Brain microvascular endothelial cell (primary cell): ENCODE measurements around the gene MLLT3.
A peak's percentile ranks its signal among the peaks of the same experiment; 100 is the strongest.

ENCODE experiments used
- DNase-seq: peaks from one replicate; pipeline ENCODE4 v3.0.0-alpha.2; 2020
- H3K27ac ChIP-seq: fragments of 250-450 bp; sonication (Bioruptor Pico); 2 replicates; pipeline ENCODE4 v1.5.1; 2020; ENCODE audit warnings: mild to moderate bottlenecking, moderate library complexity
- H3K27me3 ChIP-seq: fragments of 250-450 bp; sonication (Bioruptor Pico); replicated peaks from 2 replicates; pipeline ENCODE4 v1.5.1; 2020; ENCODE audit warnings: mild to moderate bottlenecking
- H3K36me3 ChIP-seq: fragments of 250-450 bp; sonication (Bioruptor Pico); replicated peaks from 2 replicates; pipeline ENCODE4 v1.5.1; 2020; ENCODE audit warnings: mild to moderate bottlenecking
- H3K4me3 ChIP-seq: 2 replicates; pipeline ENCODE4 v1.5.1; 2011; ENCODE audit warnings: low read depth, mild to moderate bottlenecking, control low read depth, low read length, moderate library complexity
- in situ Hi-C: cut with HindIII; loops from 2 replicates; pipeline ENCODE4 v1.10.0; 2017; ENCODE audit warnings: low sequenced_read_pairs, low pct_ligation_motif_present
- TF ChIP-seq, protein P1 (sequence below): IDR thresholded peaks from 2 replicates; pipeline ENCODE4 v1.5.1; 2011; ENCODE audit warnings: low read depth, mild to moderate bottlenecking, moderate library complexity, low read length, control low read depth, inconsistent platforms; ENCODE audit errors: missing control alignments

MLLT3 gene

DNA sequence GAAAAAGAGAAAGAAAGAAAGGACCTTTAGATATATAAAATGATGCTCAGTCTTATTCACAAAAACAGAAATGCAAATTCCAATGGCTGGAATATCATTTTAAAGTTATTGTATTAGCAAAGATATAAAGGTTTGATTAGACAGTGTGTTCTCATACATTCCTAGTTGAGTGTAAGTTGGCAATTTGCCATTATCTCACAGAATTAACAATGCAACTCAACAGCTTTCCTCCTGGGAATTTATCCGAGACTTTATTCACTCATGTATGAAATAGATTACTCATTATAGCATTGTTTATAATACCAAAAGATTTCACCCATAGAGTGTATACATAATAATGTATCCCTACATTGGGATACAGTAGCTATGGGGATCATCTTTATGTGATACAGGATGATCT is 27.1 kb upstream of the MLLT3 start:
- Histone ChIP-seq H3K4me3 (no peak overlapping the region), H3K36me3 (no peaks in the 10 kb centered on the region), H3K27ac (no peak overlapping the region), H3K27me3 (no peaks in the 10 kb centered on the region)
- in situ Hi-C loops, result no loop called here
- DNase-seq, result no peak
- TF ChIP-seq, protein P1, sequence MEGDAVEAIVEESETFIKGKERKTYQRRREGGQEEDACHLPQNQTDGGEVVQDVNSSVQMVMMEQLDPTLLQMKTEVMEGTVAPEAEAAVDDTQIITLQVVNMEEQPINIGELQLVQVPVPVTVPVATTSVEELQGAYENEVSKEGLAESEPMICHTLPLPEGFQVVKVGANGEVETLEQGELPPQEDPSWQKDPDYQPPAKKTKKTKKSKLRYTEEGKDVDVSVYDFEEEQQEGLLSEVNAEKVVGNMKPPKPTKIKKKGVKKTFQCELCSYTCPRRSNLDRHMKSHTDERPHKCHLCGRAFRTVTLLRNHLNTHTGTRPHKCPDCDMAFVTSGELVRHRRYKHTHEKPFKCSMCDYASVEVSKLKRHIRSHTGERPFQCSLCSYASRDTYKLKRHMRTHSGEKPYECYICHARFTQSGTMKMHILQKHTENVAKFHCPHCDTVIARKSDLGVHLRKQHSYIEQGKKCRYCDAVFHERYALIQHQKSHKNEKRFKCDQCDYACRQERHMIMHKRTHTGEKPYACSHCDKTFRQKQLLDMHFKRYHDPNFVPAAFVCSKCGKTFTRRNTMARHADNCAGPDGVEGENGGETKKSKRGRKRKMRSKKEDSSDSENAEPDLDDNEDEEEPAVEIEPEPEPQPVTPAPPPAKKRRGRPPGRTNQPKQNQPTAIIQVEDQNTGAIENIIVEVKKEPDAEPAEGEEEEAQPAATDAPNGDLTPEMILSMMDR, result no peak

DNA sequence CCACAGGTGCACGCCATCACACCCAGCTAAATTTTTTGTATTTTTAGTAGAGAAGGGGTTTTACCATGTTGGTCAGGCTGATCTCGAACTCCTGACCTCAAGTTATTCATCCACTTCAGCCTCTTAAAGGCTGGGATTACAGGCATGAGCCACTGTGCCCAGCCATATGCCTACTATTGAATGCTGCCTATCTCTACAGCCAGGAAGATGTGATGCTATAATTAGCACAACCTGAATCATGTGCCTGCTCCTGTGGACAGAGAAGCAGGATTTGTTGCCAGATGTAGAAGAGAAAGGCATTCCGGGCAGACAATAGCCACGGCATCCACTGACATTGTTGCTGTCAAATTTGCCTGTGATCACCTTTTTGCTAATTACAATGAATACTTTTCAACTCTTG is 24.4 kb upstream of the MLLT3 start:
- in situ Hi-C loops, result no loop called here
- DNase-seq, result no peak
- no peaks in the 10 kb centered on the region for H3K27me3 ChIP-seq
- no peak overlapping the region for H3K4me3 ChIP-seq
- no peak overlapping the region for H3K27ac ChIP-seq
- TF ChIP-seq, protein P1, result no peak
- H3K36me3 ChIP-seq, result no peaks in the 10 kb centered on the region

DNA sequence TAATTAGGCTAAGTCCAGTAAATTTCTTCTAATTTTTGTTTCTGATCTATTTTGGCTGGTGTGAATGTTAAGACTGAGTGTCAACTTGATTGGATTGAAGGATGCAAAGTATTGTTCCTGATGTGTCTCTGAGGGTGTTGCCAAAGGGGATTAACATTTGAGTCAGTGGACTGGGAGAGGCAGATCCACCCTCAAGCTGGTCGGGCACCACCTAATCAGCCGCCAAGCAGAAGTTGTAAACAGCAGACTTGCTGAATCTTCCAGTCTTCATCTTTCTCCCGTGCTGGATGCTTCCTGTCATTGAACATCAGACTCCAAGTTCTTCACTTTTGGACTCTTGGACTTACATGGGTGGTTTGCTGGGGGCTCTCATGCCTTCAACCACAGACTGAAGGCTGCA is 21.4 kb upstream of the MLLT3 start:
- TF ChIP-seq, protein P1, result no peak
- Histone ChIP-seq H3K27me3 (no peaks in the 10 kb centered on the region), H3K27ac (no peak overlapping the region), H3K36me3 (no peaks in the 10 kb centered on the region), H3K4me3 (no peak overlapping the region)
- in situ Hi-C loops, result no loop called here
- no peak for DNase-seq

DNA sequence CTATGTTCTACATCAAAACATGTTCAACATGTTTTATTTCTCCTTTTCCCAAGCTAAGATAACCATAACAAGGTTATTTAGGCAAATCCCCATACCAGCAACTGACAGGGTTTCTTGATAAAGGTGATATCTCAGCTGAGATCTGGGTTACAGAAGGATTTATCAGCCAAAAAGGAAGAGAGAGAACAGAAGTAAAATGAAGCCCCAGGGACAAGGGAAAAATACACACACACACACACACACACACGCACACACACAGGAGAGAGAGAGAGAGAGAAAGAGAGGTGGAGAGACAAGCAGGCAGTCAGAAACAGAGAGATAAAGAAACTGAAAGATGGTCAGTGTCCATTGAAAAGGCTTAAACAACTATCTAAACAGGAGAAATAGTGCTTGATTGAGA is 19.7 kb upstream of the MLLT3 start:
- TF ChIP-seq, protein P1, result no peak
- Histone ChIP-seq H3K4me3 (no peak overlapping the region), H3K27ac (no peak overlapping the region), H3K27me3 (no peaks in the 10 kb centered on the region), H3K36me3 (no peaks in the 10 kb centered on the region)
- in situ Hi-C loops, result no loop called here
- DNase-seq, result no peak

DNA sequence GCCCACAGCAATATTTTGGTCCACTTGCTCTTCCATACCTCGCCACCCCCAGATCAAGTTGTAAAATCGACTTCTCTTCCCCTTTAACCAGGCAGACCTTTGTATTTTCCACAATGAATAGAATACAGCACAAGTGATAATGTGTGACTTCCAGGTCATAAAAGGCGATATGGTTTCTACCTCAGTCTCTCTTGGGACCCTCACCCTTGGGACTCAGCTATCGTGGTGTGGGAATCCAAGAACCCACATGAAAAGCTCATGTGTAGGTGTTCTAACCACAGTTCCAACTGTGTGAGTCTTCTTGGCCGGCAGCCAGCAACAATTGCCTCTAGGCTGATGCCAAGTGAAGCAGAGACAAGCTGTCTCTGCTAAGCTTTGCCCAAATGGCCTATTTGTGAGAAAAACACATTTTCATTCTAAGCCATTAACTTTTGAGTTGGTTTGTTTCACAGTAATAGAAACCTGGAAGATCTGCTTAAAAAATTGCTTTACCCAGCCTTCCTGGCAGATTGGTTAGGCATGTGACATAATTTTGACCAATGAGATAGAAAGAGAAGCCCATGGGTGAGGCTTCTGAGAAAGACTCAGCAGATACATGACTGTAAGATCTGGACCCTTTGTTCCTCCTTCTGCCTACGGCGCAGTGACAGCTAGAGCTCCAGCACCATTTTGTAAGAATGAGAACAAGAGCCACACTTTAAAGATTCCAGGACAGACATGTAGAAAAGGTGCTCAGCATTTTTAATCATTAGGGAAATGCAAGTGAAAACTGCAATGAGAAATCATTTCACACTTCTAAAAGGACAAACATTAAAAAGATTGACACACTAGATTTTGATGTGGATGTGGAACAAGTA is 18.3 kb upstream of the MLLT3 start:
- in situ Hi-C loops, result no loop called here
- peak; percentile 13 for DNase-seq
- Histone ChIP-seq H3K27ac (no peak overlapping the region), H3K27me3 (no peaks in the 10 kb centered on the region), H3K36me3 (no peaks in the 10 kb centered on the region), H3K4me3 (no peak overlapping the region)
- TF ChIP-seq, protein P1, result no peak
